HG03571 (cell line): Measurements from ENCODE around the gene CSNK2B.

Experiments used
- ATAC-seq: cut with Tn5 transposase; IDR thresholded peaks from one replicate; pipeline ENCODE4 v1.9.1; 2021; ENCODE audit not compliant: unreplicated experiment

Gene CSNK2B

GRCh38 chr6:31660381-31661261 lies 5.3 kb upstream of the CSNK2B start, which contains the start of gene C6orf47:
C6orf47 (minus strand) TSS chr6:31660778; CDS start chr6:31659947, 831 bp downstream.
- no peak for ATAC-seq

- ATAC-seq, result no peak
Observed at GRCh38 chr6:31661262-31662123, 4.4 kb upstream of the CSNK2B start.

GRCh38 chr6:31662124-31662723 lies 3.7 kb upstream of the CSNK2B start:
- no peak for ATAC-seq

GRCh38 chr6:31663126-31663960 lies 2.5 kb upstream of the CSNK2B start:
- ATAC-seq, result no peak

- no peak for ATAC-seq
Observed at GRCh38 chr6:31663961-31664789, 1.7 kb upstream of the CSNK2B start.

- no peak for ATAC-seq
Observed at GRCh38 chr6:31664790-31665500, 935 bp upstream of the CSNK2B start, which contains the start of gene GPANK1. GPANK1 (minus strand) TSS chr6:31664997; CDS start chr6:31664478, 519 bp downstream.

GRCh38 chr6:31666337-31666965 lies 571 bp downstream of the CSNK2B start:
- ATAC-seq, result no peak

- no peak for ATAC-seq
Observed at GRCh38 chr6:31669676-31670075, 3.8 kb downstream of the CSNK2B start, which contains the start of gene LY6G5B. LY6G5B (plus strand) TSS chr6:31669976; CDS start chr6:31670951, 975 bp downstream.

- no peak for ATAC-seq
Observed at GRCh38 chr6:31676322-31676903, 10.5 kb downstream of the CSNK2B start.

- ATAC-seq, result no peak
Observed at GRCh38 chr6:31676904-31677303, 11.0 kb downstream of the CSNK2B start.

GRCh38 chr6:31677955-31678354 lies 12.1 kb downstream of the CSNK2B start:
- no peak for ATAC-seq

- no peak for ATAC-seq
Observed at GRCh38 chr6:31680226-31681134, 14.6 kb downstream of the CSNK2B start, which contains the start of gene LY6G5C. LY6G5C (minus strand) TSS chr6:31681067; CDS start chr6:31680373, 694 bp downstream.

- no peak for ATAC-seq
Observed at GRCh38 chr6:31681135-31681671, 15.3 kb downstream of the CSNK2B start.

GRCh38 chr6:31683591-31683990 lies 17.7 kb downstream of the CSNK2B start:
- ATAC-seq, result no peak

GRCh38 chr6:31686483-31686882 lies 20.6 kb downstream of the CSNK2B start:
- ATAC-seq, result no peak

GRCh38 chr6:31687321-31687720 lies 21.4 kb downstream of the CSNK2B start:
- no peak for ATAC-seq
